GM19455 (cell line): ENCODE data around the gene RXRA.

Experiments
- ATAC-seq: cut with Tn5 transposase; IDR thresholded peaks from one replicate; pipeline ENCODE4 v1.9.1; 2021; ENCODE audit not compliant: unreplicated experiment

Gene RXRA

GRCh38 chr9:134335486-134336220 lies 9.4 kb downstream of the RXRA start:
- no peak for ATAC-seq

GRCh38 chr9:134336228-134336627 lies 10.0 kb downstream of the RXRA start:
- no peak for ATAC-seq

- no peak for ATAC-seq
Measured at GRCh38 chr9:134336924-134337323, 10.7 kb downstream of the RXRA start.

GRCh38 chr9:134337469-134337868 lies 11.2 kb downstream of the RXRA start:
- no peak for ATAC-seq

GRCh38 chr9:134338394-134339182 lies 12.3 kb downstream of the RXRA start:
- ATAC-seq = no peak

- no peak for ATAC-seq
Measured at GRCh38 chr9:134339183-134339806, 13.0 kb downstream of the RXRA start.

- no peak for ATAC-seq
Measured at GRCh38 chr9:134340475-134341160, 14.4 kb downstream of the RXRA start.

GRCh38 chr9:134341306-134341705 lies 15.1 kb downstream of the RXRA start:
- no peak for ATAC-seq

- no peak for ATAC-seq
Measured at GRCh38 chr9:134341929-134342745, 15.9 kb downstream of the RXRA start.

GRCh38 chr9:134342746-134343115 lies 16.5 kb downstream of the RXRA start:
- ATAC-seq = no peak

- ATAC-seq = no peak
Measured at GRCh38 chr9:134343637-134344036, 17.4 kb downstream of the RXRA start.

- no peak for ATAC-seq
Measured at GRCh38 chr9:134344068-134344799, 18.0 kb downstream of the RXRA start.

GRCh38 chr9:134344800-134345310 lies 18.6 kb downstream of the RXRA start:
- ATAC-seq = no peak

GRCh38 chr9:134345737-134346136 lies 19.5 kb downstream of the RXRA start:
- no peak for ATAC-seq

GRCh38 chr9:134346151-134346550 lies 19.9 kb downstream of the RXRA start:
- ATAC-seq = no peak

- no peak for ATAC-seq
Measured at GRCh38 chr9:134346840-134347583, 20.8 kb downstream of the RXRA start.

- ATAC-seq = no peak
Measured at GRCh38 chr9:134347996-134348395, 21.7 kb downstream of the RXRA start.

- no peak for ATAC-seq
Measured at GRCh38 chr9:134348404-134349155, 22.3 kb downstream of the RXRA start.
